Sigmoid colon (tissue), 7 donors: Measurements from ENCODE around the gene GFM1. TPM values are rescaled to one million over a fixed set of nuclear protein-coding genes. Genes with fewer than 3 reads are reported as not detected.

Source experiments
- DNase-seq: peaks from one replicate; pipeline ENCODE4 v3.0.0-alpha.2; 2019
- H3K27ac ChIP-seq, 4 donors: fragments of 200-600 bp; sonication (generic); one replicate each; pipeline ENCODE4 v1.5.1; 2016 to 2019; ENCODE audit warnings: mild to moderate bottlenecking in 1 of 4
- H3K27me3 ChIP-seq, 3 donors: fragments of 200-600 bp; sonication (generic); one replicate each; pipeline ENCODE4 v1.5.1; 2019; ENCODE audit warnings: mild to moderate bottlenecking in 1 of 3
- H3K36me3 ChIP-seq, 4 donors: fragments of 200-600 bp; sonication (generic); one replicate each; pipeline ENCODE4 v1.5.1; 2016 to 2019
- H3K4me1 ChIP-seq, 4 donors: fragments of 200-600 bp; sonication (generic); one replicate each; pipeline ENCODE4 v1.5.1; 2017 to 2019
- H3K4me3 ChIP-seq, 4 donors: fragments of 200-600 bp; sonication (generic); one replicate each; pipeline ENCODE4 v1.5.1; 2017 to 2019; ENCODE audit warnings: mild to moderate bottlenecking in 2 of 4, moderate library complexity in 1 of 4
- H3K9me3 ChIP-seq, 4 donors: fragments of 200-600 bp in 3 of 4; sonication (generic) in 3 of 4; one replicate each; pipeline versions ENCODE4 v1.5.1 to v1.6.1; 2013 to 2019
- EP300 ChIP-seq, 4 donors: sonication (generic); formaldehyde crosslinking; IDR thresholded peaks; one replicate each; pipeline ENCODE4 v1.6.1; 2017; ENCODE audit warnings: antibody characterized with exemption in 4 of 4
- POLR2A ChIP-seq, 2 donors: fragments of 450-650 bp; IDR thresholded peaks; one replicate each; pipeline ENCODE4 v1.6.1; 2016; ENCODE audit warnings: antibody characterized with exemption in 2 of 2, mild to moderate bottlenecking in 2 of 2, moderate library complexity in 2 of 2
- POLR2AphosphoS5 ChIP-seq, 4 donors: sonication (generic); formaldehyde crosslinking; IDR thresholded peaks; one replicate each; pipeline ENCODE4 v1.6.1; 2017; ENCODE audit warnings: antibody characterized with exemption in 4 of 4
- WGBS, 2 donors: extraction: QIAGEN DNeasy Blood & Tissue Kit; methylation state at CpG; one replicate each; pipeline ENCODE4 v1.1.7; 2013; 5-methylcytosine and 5-hydroxymethylcytosine counted together
- intact Hi-C: fragments of 100-400 bp; cut with DNase I; formaldehyde crosslinking; loops from one replicate; pipeline ENCODE4 v1.15.1; 2023
- polyA plus RNA-seq, 3 donors: library from polyadenylated mRNA; stranded (reverse); fragments of 200-250 nt; gene quantifications; one replicate each; pipeline ENCODE4 v1.2.3, GENCODE V29; 2013
- total RNA-seq, 4 donors: library from RNA; depleted of rRNA; stranded (reverse); fragments of >200 nt; gene quantifications; one replicate each; pipeline ENCODE4 v1.1.0, GENCODE V29; 2016
- TF ChIP-seq, protein P1 (sequence below), 4 experiments: fragments of 450-650 bp in 3 of 4; fragments of 200-600 bp in 1 of 4; IDR thresholded peaks; one replicate each; pipeline ENCODE4 v1.5.1; 2016 to 2019; ENCODE audit warnings: antibody characterized with exemption in 4 of 4, mild to moderate bottlenecking in 3 of 4, moderate library complexity in 2 of 4
- donor health status: healthy with polysubstance abuse.
- donor health status: Bipolar disorder and iron deficiency.
- donor health status: healthy.

GFM1 gene
- total and polyA plus RNA-seq, 7 donors = 10.2 to 56.2 (median 32.7) TPM

- peaks cover 0 to 34% (median 20%) of the 10 kb centered on the region in 4 donors for H3K4me1 ChIP-seq
- TF ChIP-seq, protein P1, sequence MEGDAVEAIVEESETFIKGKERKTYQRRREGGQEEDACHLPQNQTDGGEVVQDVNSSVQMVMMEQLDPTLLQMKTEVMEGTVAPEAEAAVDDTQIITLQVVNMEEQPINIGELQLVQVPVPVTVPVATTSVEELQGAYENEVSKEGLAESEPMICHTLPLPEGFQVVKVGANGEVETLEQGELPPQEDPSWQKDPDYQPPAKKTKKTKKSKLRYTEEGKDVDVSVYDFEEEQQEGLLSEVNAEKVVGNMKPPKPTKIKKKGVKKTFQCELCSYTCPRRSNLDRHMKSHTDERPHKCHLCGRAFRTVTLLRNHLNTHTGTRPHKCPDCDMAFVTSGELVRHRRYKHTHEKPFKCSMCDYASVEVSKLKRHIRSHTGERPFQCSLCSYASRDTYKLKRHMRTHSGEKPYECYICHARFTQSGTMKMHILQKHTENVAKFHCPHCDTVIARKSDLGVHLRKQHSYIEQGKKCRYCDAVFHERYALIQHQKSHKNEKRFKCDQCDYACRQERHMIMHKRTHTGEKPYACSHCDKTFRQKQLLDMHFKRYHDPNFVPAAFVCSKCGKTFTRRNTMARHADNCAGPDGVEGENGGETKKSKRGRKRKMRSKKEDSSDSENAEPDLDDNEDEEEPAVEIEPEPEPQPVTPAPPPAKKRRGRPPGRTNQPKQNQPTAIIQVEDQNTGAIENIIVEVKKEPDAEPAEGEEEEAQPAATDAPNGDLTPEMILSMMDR (IDR thresholded peaks at IDR 0.05) = no peak
- DNase-seq = no peak
- WGBS, 2 donors = 62 to 78% methylated on average over 5 of the region's 5 CpGs
- H3K36me3 ChIP-seq = no peaks in the 10 kb centered on the region
- no peaks in the 10 kb centered on the region for H3K9me3 ChIP-seq
- no peaks in the 10 kb centered on the region for H3K27me3 ChIP-seq
- H3K27ac ChIP-seq = no peak overlapping the region
- no peak overlapping the region for H3K4me3 ChIP-seq
- intact Hi-C loops = no loop called here
These were observed 74.3 kb downstream of the GFM1 start for GRCh38 chr3:158718490-158719170.

- Histone ChIP-seq H3K9me3 (no peaks in the 10 kb centered on the region), H3K36me3 (no peaks in the 10 kb centered on the region), H3K4me1 (peaks cover 0 to 60% (median 43%) of the 10 kb centered on the region in 4 donors), H3K27ac (peak overlapping the region in 2 of 4 donors; percentile 67 to 73), H3K4me3 (no peak overlapping the region), H3K27me3 (no peaks in the 10 kb centered on the region)
- intact Hi-C loops = no loop called here
- no peak for DNase-seq
- 83 to 95% methylated on average over 1 of the region's 1 CpG for WGBS, 2 donors
- TF ChIP-seq, protein P1 (IDR thresholded peaks at IDR 0.05) = no peak
- TF ChIP-seq EP300 (IDR thresholded peaks at IDR 0.05) = no peak
- TF ChIP-seq POLR2A (IDR thresholded peaks at IDR 0.05) = no peak
- no peak for TF ChIP-seq POLR2AphosphoS5 (IDR thresholded peaks at IDR 0.05)
These were observed 77.8 kb downstream of the GFM1 start for GRCh38 chr3:158722108-158722507.

DNA sequence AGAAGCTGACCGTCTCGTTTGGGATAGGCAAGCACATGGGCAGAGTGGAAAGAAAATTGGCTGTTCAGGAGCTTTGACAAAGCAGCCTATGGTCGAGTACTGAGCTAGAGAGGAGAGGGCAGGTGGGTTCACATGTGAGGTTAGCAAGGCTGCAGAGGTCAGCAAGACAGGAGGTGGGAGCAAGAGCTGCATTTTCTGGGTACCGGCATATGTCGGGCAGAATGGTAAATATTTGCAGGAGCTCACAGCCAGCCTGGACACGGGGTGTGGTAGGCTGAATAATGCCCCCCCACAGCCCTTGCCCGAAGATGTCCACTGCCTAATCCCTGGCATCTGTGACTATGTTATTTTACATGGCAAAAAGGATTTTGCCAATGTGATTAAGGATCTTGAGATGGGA lies 79.7 kb downstream of the GFM1 start:
- Histone ChIP-seq H3K9me3 (no peaks in the 10 kb centered on the region), H3K27ac (peak overlapping the region; percentile 61 to 73 (median 70)), H3K36me3 (no peaks in the 10 kb centered on the region), H3K27me3 (no peaks in the 10 kb centered on the region), H3K4me1 (peaks cover 0 to 56% (median 48%) of the 10 kb centered on the region in 4 donors), H3K4me3 (no peak overlapping the region)
- TF ChIP-seq EP300 (IDR thresholded peaks at IDR 0.05) (no peak), POLR2AphosphoS5 (IDR thresholded peaks at IDR 0.05) (no peak), POLR2A (IDR thresholded peaks at IDR 0.05) (no peak)
- TF ChIP-seq, protein P1 (IDR thresholded peaks at IDR 0.05) = no peak
- WGBS, 2 donors = 25 to 79% methylated on average over 7 of the region's 7 CpGs
- intact Hi-C loops = no loop called here
- no peak for DNase-seq

DNA sequence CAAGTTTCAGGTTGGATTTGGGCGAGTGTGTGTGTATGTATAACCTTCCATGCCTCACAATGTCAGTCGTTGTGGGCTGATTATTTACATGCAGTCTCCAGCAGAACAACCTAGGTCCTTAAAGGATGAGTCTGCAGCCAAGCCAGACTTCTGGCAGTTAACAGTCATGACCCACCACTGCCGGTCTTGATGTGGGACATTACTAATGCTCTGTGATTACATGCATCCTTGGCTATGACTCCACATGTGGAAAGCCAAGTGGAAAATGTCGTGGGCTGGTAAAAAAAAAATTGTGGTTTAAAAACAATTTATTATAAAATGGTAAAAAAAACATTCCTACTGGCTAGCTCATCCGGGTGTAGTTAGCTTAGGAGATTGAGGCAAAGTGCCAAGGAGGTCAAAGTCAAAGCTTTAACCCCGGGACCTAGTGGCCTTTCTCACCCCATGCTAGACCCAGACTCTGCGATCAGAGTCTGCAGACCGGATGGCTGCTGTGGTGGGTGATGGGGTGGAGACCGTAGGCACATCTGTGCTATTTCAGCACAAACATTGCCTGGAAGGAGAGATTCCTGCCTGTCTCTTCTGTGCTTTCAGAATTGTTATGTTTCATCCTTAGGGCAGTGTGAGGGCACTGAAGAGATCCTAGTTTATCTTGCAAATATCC lies 81.2 kb downstream of the GFM1 start:
- intact Hi-C loops = no loop called here
- 13 to 47% methylated on average over 9 of the region's 9 CpGs for WGBS, 2 donors
- TF ChIP-seq POLR2AphosphoS5 (IDR thresholded peaks at IDR 0.05) (peak in 2 of 4 donors; percentile 28 to 41), EP300 (IDR thresholded peaks at IDR 0.05) (no peak)
- peak; percentile 75 for DNase-seq
- Histone ChIP-seq H3K4me1 (peaks cover 0 to 60% (median 49%) of the 10 kb centered on the region in 4 donors), H3K27me3 (no peaks in the 10 kb centered on the region), H3K4me3 (no peak overlapping the region), H3K9me3 (no peaks in the 10 kb centered on the region), H3K27ac (peak overlapping the region; percentile 59 to 73 (median 64)), H3K36me3 (no peaks in the 10 kb centered on the region)

- Histone ChIP-seq H3K4me3 (no peak overlapping the region), H3K4me1 (peaks cover 0 to 73% (median 60%) of the 10 kb centered on the region in 4 donors), H3K36me3 (no peaks in the 10 kb centered on the region), H3K27me3 (no peaks in the 10 kb centered on the region), H3K9me3 (no peaks in the 10 kb centered on the region), H3K27ac (peak overlapping the region; percentile 40 to 73 (median 62))
- intact Hi-C loops = loop anchor here (1.0 kb wide), 1 partner anchor 64 kb away; no protein-coding TSS in a partner anchor
- no peak for TF ChIP-seq POLR2A (IDR thresholded peaks at IDR 0.05)
- TF ChIP-seq, protein P1 (IDR thresholded peaks at IDR 0.05) = peak; percentile 79 to 95 (median 84)
- peak in 1 of 4 donors; percentile 19 for TF ChIP-seq POLR2AphosphoS5 (IDR thresholded peaks at IDR 0.05)
- peak; percentile 75 for DNase-seq
- WGBS, 2 donors = 28 to 31% methylated on average over 10 of the region's 10 CpGs
These were observed 83.1 kb downstream of the GFM1 start for GRCh38 chr3:158727206-158728060.
